NCI-H2107 treated with DMSO at 0.1 percent for 48 hours (cell line): ENCODE results near the gene ZNF79.
A peak's percentile ranks its signal among the peaks of the same experiment; 100 is the strongest.

Experiments used
- DNase-seq: peaks from one replicate; lab custom pipeline; 2025; ENCODE audit not compliant: unreplicated experiment; lab: John Stamatoyannopoulos, UW

ZNF79 gene

DNA sequence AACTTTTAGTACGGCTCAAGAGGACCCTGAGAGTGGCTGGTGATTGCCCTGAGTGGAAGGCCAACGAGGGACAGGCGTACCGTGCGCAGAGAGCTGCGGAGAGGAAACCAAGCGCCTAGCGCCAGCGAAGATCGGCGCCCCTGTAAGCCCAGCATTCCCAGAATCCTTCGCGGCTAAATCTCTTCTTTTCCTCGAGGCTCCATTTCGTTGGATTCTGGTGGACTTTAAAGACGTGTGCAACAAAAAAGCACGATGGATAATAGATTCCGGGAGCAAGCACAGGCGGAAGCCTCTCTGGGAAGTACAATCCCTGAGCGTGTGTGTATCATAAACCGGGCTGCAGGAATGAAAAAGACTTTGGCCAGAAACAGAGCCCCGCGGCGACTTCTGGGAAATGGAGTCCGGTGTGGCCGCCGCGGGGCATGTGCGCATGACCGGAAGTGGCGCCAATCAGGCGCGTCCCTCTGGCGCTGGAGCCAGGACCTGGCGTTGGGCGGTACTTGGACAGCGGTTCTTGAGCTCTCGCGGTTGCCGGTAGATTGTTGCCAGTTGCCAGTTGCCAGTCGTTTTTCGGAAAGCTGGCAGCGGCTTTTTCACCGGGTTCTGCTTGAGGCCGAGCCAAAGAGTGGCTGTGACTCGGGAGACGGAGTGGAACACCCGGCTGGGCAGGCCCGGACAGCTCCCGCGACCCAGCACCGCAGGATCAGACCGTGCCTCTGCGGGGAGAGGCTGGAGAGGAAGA, at the start of gene ZNF79:
Gene ZNF79 (plus strand): TSS at position 449 of the 742 bp plus-strand sequence. CDS start 406 bp downstream, outside the sequence.
- peak; percentile 76 for DNase-seq

DNA sequence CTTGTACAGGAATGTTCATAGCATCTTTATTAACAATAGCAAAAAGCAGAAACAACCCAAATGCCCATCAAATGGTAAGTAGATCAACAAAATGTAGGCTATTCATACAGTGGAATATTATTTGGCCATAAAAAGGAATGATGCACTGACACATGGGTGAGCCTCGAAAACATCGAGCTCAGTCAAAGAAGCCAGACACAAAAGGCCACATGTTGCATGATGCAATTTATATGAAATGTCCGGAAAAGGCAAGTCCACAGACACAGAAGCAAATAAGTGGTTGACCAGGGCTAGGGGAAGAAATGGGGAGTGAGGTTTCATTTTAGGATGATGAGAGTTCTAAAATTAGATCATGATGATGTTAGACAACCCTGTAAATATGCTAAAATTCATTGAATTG, 43.7 kb upstream of the ZNF79 start:
- no peak for DNase-seq

- no peak for DNase-seq
Observed at GRCh38 chr9:127382541-127382940, 41.6 kb upstream of the ZNF79 start.

- DNase-seq, result no peak
Observed at GRCh38 chr9:127384016-127384730, 40.0 kb upstream of the ZNF79 start.

DNA sequence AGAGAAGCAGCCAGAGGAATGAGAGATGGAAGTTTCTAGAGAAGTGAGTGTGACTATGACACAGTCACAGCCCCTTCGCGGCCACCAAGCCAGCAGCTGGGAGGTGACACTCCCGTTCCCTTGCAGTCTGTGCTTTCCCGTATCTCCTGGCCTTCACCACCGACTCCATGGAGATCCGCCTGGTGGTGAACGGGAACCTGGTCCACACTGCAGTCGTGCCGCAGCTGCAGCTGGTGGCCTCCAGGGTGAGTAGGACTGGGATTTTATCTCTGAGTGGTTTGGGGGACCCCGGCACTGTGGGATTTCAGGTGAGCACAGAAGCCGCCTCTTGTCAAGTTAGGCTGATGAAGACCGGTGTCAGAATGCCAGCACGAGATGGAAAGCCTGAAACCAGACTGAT, 39.3 kb upstream of the ZNF79 start:
- DNase-seq, result no peak

GRCh38 chr9:127386249-127386648, 37.9 kb upstream of the ZNF79 start:
- DNase-seq, result no peak

DNA sequence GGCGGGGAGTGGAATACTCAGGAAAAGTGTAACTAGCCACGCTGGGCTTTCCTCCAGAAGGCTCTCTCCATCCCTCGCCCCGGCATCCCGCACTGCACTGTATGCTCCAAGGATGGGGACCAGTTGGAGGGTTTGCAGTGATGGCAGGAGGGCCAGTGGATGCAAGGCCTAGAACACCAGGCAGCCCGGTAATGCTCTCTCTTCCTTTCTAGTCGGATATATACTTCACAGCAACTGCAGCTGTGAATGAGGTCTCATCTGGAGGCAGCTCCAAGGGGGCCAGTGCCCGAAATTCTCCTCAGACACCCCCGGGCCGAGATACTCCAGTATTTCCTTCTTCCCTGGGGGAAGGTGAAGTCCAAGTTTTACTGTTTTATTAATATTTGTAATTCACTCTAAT, 37.2 kb upstream of the ZNF79 start:
- no peak for DNase-seq

DNA sequence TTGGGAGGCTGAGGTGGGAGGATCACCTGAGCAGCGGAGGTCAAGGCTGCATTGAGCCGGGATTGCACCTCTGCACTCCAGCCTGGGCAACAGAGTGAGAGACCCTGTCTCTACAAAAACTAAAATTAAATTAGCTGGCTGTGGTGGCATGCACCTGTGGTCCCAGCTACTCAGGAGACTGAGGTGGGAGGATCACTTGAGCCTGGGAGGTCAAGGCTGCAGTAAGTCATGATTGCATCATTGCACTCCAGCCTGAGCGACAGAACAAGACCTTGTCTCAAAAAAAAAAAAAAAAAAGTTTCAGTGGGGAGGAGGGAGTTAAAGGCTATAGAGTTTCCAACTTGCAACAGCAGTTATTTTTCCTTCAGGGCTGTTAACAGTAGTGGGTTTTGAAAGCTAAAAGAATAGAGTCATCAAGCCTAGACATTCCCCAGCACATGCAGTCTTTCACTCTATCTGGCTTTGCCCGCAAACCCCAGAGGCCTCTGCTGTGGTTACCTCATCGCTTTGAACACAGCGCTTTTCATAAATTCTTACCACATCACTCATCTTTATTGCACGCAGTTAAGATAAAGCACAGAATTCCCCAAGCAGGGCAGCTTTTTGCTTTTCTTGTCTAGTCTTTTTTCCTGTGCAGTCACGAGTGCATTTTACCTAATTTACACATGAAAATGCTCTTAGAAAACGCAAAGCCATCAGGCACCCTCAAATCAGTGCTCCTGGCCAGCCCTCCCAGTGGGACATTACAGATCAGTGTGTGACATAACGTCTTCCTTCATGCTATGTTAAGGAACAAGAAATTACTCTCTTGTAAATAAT, 35.9 kb upstream of the ZNF79 start:
- peak; percentile 31 for DNase-seq

DNA sequence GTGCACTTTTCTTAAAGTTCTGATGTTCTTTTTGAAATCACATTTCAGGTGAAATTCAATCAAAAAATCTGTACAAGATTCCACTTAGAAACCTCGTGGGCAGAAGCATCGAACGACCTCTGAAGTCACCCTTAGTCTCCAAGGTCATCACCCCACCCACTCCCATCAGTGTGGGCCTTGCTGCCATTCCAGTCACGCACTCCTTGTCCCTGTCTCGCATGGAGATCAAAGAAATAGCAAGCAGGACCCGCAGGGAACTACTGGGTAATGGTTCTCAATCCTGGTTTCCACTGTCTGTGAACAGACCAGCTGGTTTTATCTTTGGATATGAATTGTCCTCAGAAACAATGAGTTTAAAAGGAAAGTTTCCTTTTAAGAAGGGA, 35.3 kb upstream of the ZNF79 start:
- DNase-seq, result no peak

DNA sequence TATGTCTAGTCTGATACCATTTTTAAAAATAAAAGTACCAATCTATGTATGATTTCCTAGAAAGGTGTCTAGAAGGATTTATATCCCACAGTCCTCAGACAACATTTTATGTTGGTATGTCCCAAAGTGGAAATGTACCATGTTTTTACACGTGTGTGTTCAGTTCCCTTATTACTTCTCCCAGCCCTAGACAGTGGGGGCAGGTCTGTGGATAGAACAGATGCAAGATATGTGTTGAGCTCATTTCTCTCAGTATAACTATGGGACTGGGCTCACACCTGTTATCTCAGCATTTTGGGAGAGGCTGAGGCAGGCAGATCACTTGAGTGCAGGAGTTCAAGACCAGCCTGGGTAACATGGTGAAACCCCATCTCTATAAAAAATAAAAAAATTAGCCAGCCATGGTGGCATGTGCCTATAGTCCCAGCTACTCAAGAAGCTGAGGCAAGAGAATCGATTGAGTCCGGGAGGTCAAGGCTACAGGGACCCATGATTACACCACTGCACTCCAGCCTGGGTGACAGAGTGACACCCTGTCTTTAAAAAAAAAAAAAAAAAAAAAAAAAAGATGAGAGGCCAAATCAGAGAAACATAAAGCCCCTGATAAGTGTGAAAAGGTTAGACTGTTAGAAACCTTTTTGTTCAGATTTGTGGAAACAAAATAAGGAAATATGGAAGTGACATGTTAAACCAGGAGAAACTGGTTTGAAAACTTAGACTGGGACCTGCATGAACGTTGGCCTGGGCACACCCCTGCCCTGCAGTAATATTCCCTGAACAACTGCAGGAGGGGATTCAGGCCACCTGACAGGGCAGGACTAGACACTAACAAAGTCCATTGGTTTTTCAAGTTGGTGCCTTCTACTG, 34.6 kb upstream of the ZNF79 start:
- no peak for DNase-seq

GRCh38 chr9:127390248-127390545, 34.0 kb upstream of the ZNF79 start:
- DNase-seq, result no peak

DNA sequence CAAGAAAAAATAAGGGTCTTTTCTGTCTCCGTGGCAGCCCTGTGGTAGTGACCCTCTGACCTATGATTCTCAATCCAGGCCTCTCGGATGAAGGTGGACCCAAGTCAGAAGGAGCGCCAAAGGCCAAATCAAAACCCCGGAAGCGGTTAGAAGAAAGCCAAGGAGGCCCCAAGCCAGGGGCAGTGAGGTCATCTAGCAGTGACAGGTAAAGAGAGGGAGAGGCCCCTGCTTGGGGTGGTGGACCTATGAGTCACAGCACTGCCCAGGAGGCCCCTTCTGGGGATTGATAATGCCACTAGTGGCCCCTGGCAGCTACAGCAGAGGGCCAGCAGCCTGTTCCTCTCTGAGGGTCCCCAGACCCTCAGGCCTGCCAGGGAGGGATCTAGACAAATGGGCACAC, 33.6 kb upstream of the ZNF79 start:
- DNase-seq, result no peak

DNA sequence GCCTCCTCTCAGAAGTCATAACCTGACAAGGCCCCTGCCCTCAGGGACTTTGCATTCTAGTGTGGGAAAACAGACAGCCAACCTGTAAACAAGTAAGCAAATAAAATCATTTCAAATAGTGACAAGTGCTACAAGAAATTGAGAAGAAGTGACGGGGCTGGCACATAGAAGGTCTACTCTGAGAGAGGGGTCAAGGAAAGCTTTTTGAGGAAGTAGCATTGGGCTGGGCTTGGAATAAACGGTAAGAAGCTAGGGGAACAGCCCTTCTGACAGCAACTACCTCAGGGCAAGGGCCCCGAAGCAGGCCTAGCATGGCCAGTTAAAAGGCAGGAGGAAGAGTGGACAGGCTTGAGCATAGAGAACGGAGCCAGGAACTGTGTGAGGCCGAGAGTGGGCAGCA, 32.0 kb upstream of the ZNF79 start:
- no peak for DNase-seq

GRCh38 chr9:127392976-127393375, 31.2 kb upstream of the ZNF79 start:
- DNase-seq, result no peak

DNA sequence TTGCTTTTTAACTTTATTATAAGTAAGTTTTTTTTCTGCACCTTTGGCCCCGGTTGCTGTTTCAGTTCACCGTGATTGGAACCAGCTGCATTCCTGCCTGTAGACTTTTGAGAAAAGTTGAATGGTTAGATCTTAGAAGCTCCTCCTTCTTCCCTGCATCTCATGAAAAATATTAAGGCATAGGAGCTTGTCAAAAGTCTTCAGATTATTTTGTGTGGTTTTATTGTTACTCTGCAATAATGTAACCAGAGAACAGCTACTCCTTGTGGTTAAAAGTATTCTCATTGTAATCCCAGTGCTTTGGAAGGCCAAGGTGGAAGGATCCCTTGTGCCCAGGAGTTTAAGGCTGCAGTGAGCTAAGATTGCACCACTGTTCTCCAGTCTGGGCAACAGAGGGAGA, 30.5 kb upstream of the ZNF79 start:
- no peak for DNase-seq

DNA sequence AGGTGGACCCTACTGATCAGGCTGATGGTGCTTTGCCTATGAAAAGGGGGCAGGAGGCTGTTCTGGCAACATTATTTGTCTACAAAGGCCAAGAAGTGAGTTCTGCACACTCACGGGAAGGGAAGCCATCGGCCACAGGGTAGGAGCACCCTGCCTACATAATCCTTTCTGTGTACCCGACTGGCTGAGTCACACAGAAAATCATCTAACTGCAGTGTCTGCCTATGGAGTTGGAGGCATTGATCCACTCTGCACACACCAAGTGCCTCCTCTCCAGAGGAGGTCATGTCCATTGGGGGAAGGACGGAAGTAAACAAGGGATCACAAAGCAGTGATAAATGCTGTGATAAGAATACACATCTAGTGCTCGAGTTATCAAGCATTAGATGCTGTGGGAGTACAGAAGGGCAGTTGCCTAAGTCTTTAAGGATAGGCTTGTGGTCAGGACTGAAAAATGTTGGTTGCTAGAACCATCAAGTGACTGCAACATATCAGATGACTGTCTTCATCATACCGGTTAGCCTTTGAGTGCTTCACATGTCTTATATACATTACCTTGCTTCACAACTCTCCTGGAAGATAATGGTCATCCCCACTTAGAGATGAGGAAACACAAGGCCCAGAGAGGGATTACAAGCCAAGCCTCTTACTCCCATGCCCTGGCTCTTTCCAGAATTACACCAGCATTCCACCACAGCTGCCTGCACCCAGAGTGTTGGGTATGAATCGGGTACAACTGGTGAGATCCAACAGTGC, 28.5 kb upstream of the ZNF79 start:
- no peak for DNase-seq

GRCh38 chr9:127396253-127396807, 27.9 kb upstream of the ZNF79 start:
- DNase-seq, result no peak

- peak; percentile 98 for DNase-seq
Observed at GRCh38 chr9:127396808-127397645, 27.2 kb upstream of the ZNF79 start, which contains the start of gene SLC2A8. Gene SLC2A8 (plus strand): TSS chr9:127397169. CDS start chr9:127397231, 62 bp downstream.

DNA sequence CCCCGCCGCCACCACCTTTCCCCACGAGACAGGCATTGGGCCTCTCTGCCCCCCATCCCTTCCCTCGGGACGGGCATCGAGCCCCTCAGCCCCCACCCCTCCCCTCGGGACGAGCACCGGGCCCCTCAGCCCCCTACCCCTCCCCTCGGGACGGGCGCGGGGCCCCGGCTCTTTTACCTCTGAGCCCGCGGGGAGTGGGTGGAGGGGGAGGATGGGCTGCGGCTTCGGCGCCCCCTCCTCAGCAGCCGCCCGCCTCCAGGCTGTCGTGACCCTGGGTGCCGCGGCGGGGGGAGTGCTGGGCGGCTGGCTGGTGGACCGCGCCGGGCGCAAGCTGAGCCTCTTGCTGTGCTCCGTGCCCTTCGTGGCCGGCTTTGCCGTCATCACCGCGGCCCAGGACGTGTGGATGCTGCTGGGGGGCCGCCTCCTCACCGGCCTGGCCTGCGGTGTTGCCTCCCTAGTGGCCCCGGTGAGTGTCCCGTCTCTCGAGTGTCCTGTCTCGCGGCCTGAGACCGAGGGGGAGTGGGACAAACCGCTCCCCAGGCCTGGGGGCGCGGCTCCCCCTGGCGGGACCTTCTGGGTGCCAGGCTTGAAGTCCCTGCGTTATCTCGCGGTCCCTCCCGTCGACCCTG, 26.4 kb upstream of the ZNF79 start:
- DNase-seq, result no peak
